Retinal pigment epithelial cell (primary cell): Measurements from ENCODE around the gene PARK7.

Experiments used
- DNase-seq: peaks from one replicate; pipeline ENCODE4 v3.0.0-alpha.2; 2010; ENCODE audit warnings: low read depth
- H3K4me3 ChIP-seq: 2 replicates; pipeline ENCODE4 v1.5.1; 2011; ENCODE audit warnings: mild to moderate bottlenecking, low read length, control low read depth, moderate library complexity
- TF ChIP-seq, protein P1 (sequence below): conservative IDR thresholded peaks from 2 replicates; pipeline ENCODE4 v1.5.1; 2011; ENCODE audit warnings: low read depth, low read length, control low read depth, inconsistent platforms

Gene PARK7

GRCh38 chr1:8031176-8031785 is 69.8 kb downstream of the PARK7 start:
- no peak for DNase-seq
- TF ChIP-seq, protein P1, sequence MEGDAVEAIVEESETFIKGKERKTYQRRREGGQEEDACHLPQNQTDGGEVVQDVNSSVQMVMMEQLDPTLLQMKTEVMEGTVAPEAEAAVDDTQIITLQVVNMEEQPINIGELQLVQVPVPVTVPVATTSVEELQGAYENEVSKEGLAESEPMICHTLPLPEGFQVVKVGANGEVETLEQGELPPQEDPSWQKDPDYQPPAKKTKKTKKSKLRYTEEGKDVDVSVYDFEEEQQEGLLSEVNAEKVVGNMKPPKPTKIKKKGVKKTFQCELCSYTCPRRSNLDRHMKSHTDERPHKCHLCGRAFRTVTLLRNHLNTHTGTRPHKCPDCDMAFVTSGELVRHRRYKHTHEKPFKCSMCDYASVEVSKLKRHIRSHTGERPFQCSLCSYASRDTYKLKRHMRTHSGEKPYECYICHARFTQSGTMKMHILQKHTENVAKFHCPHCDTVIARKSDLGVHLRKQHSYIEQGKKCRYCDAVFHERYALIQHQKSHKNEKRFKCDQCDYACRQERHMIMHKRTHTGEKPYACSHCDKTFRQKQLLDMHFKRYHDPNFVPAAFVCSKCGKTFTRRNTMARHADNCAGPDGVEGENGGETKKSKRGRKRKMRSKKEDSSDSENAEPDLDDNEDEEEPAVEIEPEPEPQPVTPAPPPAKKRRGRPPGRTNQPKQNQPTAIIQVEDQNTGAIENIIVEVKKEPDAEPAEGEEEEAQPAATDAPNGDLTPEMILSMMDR = peak; percentile 60
- no peak overlapping the region for H3K4me3 ChIP-seq

GRCh38 chr1:8032366-8032910 is 70.9 kb downstream of the PARK7 start:
- TF ChIP-seq, protein P1 = no peak
- no peak overlapping the region for H3K4me3 ChIP-seq
- DNase-seq = no peak

GRCh38 chr1:8033322-8033721 is 71.8 kb downstream of the PARK7 start:
- no peak overlapping the region for H3K4me3 ChIP-seq
- TF ChIP-seq, protein P1 = no peak
- no peak for DNase-seq
